CD4-positive, alpha-beta T cell treated with Interleukin-12 subunit alpha and Interleukin-12 subunit beta, for 1 hour (primary cell): ENCODE results near the gene MAPKAPK2.

Source experiments
- DNase-seq: peaks from one replicate; pipeline ENCODE4 v3.0.0-alpha.2; 2020

MAPKAPK2 gene

DNA sequence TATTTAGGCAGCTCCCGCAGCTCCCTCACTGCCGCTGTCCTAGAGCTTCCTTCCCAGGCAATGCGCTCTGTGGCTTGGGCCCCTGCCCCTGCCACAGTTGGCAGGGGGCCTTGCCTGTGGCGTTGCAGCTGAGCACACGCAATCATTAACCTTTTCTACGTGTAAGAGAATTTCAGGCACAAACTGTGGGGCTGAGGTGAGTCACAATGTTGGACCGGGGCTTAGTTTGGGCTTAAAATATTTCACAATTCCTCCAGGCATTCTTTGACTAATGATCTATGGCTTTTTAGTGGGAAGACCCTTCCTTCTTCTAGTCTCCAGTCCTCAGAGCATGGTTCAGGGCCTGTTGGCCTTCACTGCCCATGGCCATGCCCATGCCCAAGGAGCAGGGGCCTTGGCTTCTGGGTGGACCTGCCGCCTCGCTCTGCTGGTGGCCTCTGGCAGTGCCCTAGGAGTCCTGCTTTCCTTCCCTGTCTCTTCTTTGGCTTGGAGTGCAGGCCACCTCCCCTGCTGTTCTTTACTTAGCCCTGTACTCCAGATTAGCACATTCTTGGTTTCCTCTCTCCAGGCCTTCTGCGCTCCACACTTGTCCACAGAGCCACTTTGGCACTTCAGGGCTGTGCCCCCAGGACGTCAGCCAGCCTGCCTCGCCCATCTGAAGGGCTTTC, 39.2 kb downstream of the MAPKAPK2 start:
- DNase-seq, result no peak

- peak; percentile 69 for DNase-seq
Observed at GRCh38 chr1:206725109-206725963, 40.6 kb downstream of the MAPKAPK2 start.

GRCh38 chr1:206727981-206728696, 43.4 kb downstream of the MAPKAPK2 start:
- no peak for DNase-seq

DNA sequence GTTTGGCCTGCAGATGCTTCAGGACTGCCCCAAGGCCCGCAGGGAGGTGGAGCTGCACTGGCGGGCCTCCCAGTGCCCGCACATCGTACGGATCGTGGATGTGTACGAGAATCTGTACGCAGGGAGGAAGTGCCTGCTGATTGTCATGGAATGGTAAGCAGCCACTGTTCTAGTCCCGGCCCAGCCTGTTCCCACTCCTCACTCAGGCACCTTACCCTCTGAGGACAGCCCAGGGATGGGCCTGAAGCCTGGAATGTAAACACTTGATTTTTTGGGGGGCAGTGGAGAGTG, 43.9 kb downstream of the MAPKAPK2 start:
- no peak for DNase-seq

DNA sequence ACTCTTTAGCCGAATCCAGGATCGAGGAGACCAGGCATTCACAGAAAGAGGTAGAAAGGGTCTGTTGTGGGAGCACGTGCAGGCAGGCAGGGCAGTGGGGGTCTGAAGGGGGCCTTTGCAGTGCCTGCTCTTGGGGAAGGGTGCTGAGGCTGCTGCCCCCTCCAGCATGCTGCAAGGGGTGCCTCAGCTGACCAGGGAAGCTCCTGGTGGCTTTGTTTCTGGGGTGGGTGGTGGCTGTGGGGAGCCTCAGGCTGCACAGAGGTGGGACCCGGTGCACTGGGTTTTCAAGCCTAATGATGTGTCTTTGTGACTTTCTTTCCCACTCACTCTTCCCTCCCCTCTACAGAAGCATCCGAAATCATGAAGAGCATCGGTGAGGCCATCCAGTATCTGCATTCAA, 44.3 kb downstream of the MAPKAPK2 start:
- no peak for DNase-seq

- DNase-seq, result no peak
Observed at GRCh38 chr1:206729507-206729906, 44.8 kb downstream of the MAPKAPK2 start.

- no peak for DNase-seq
Observed at GRCh38 chr1:206732508-206732907, 47.8 kb downstream of the MAPKAPK2 start.

GRCh38 chr1:206732992-206733391, 48.3 kb downstream of the MAPKAPK2 start:
- no peak for DNase-seq

DNA sequence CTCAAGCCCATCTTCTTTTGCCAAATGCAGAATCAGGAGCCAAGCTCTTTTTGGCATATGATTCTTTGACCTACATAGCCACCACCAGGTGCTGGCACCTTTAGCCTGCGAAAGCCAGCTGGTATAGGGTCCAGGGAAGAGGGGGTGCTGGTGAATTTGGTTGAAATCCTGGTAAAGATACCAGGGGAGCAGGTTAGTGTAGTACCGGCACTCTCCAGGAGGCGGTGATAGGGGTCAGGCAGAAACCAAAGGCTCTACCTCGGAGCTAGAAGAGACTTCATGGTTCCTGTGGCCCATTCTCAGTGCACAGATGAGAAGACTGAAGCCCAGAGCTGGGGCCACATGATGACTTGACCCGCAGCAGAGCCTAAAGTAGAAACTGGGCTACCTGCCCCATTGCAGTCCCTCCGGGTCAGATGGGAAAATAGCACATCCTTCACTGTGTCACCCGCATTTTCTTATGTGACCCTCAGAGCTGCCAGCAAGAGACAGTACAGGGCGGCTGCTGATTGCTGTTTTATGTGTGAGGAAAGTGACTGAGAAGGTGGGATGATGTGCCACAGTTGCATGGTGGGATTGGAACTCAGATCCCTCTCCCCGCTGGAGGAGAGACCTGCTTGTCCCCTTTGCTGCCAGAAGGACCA, 49.9 kb downstream of the MAPKAPK2 start:
- peak; percentile 74 for DNase-seq

DNA sequence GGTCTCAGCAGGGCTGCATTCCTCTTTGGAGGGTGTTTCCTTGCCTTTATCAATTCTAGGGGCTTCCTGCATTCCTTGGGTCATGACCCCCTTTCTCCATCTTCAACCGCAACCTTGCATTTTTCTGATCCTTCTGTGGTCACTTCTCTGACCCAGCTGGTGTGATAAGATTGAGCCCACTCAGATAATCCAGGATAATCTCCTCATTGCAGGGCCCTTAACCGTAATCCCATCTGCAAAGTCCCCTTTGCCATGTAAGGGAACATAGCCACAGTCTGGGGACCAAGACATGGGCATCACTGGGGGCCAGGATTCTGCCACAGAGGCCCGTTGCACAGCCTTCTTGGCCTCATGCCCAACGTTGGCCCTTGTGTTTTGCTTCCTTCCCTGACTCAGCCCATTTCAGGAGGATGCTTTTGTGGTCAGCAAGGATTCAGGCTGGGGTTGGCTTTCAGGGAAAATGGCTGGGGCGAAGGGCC, 50.9 kb downstream of the MAPKAPK2 start:
- DNase-seq, result no peak

GRCh38 chr1:206736878-206737728, 52.4 kb downstream of the MAPKAPK2 start:
- peak; percentile 76 for DNase-seq

- no peak for DNase-seq
Observed at GRCh38 chr1:206737729-206738201, 53.1 kb downstream of the MAPKAPK2 start.

- DNase-seq, result no peak
Observed at GRCh38 chr1:206738370-206739366, 54.0 kb downstream of the MAPKAPK2 start.

- peak; percentile 25 for DNase-seq
Observed at GRCh38 chr1:206739411-206740076, 54.8 kb downstream of the MAPKAPK2 start.

GRCh38 chr1:206741142-206741701, 56.5 kb downstream of the MAPKAPK2 start:
- no peak for DNase-seq

GRCh38 chr1:206742719-206743383, 58.1 kb downstream of the MAPKAPK2 start:
- DNase-seq, result no peak

DNA sequence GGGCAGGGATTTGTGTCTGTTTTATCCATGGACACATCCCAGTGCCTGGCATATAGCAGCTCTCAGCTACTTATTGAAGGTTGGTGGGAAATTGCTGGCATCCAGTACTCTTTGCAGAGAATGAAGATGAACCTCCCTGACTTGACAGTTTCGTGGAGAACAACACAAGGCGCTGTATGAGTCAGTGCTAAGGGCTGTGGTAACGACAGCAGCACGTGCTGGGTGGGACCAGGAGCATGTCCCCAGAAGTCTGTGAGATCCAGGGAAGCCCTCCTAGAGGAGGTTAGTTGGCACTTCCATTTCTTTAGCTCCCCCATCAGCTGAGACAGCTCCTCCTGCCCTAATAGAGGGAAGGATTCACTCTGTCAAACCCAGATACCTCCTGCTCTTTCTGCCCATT, 60.0 kb downstream of the MAPKAPK2 start:
- DNase-seq, result no peak

DNA sequence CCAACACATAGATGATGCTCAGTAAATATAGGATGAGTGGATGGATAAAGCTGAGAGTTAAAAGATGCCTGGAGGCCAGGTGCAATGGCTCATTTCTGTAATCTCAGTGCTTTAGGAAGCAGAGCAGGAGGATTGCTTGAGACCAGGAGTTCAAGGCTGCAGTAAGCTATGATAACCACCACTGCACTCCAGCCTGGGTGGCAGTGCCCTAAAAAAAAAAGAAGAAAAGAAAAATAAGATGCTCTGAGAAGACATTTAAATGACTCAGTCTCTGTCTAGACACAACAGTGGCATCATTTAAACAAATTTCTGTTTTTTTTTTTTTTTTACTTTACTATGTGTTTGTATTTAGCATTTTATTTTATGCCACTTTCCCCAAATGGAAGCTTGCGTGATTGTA, 60.6 kb downstream of the MAPKAPK2 start:
- DNase-seq, result no peak

- no peak for DNase-seq
Observed at GRCh38 chr1:206748348-206749030, 63.8 kb downstream of the MAPKAPK2 start.
